IPS-15b (cell line): ENCODE results near the gene CDS2.

Experiments used
- H3K27me3 ChIP-seq: one replicate; pipeline ENCODE4 v1.6.1; 2013; ENCODE audit warnings: low read length; ENCODE audit not compliant: control insufficient read depth, insufficient read depth
- H3K36me3 ChIP-seq: one replicate; pipeline ENCODE4 v1.6.1; 2013; ENCODE audit warnings: low read length; ENCODE audit not compliant: control insufficient read depth, insufficient read depth
- H3K4me1 ChIP-seq: one replicate; pipeline ENCODE4 v1.6.1; 2013; ENCODE audit warnings: mild to moderate bottlenecking, low read length; ENCODE audit not compliant: control insufficient read depth, insufficient read depth
- H3K4me3 ChIP-seq: one replicate; pipeline ENCODE4 v1.5.1; 2013; ENCODE audit warnings: low read depth, low read length
- H3K9ac ChIP-seq: one replicate; pipeline ENCODE4 v1.6.1; 2013; ENCODE audit warnings: low read depth, mild to moderate bottlenecking, low read length
- H3K9me3 ChIP-seq: one replicate; pipeline ENCODE4 v1.6.1; 2013; ENCODE audit warnings: mild to moderate bottlenecking, low read length; ENCODE audit not compliant: control insufficient read depth, insufficient read depth

Gene CDS2

GRCh38 chr20:5143851-5144250 is 17.0 kb downstream of the CDS2 start:
- H3K4me3 ChIP-seq, result no peak overlapping the region
- H3K36me3 ChIP-seq, result no peaks in the 10 kb centered on the region
- H3K9me3 ChIP-seq, result no peaks in the 10 kb centered on the region
- H3K4me1 ChIP-seq, result no peaks in the 10 kb centered on the region
- H3K9ac ChIP-seq, result no peak overlapping the region
- no peaks in the 10 kb centered on the region for H3K27me3 ChIP-seq

DNA sequence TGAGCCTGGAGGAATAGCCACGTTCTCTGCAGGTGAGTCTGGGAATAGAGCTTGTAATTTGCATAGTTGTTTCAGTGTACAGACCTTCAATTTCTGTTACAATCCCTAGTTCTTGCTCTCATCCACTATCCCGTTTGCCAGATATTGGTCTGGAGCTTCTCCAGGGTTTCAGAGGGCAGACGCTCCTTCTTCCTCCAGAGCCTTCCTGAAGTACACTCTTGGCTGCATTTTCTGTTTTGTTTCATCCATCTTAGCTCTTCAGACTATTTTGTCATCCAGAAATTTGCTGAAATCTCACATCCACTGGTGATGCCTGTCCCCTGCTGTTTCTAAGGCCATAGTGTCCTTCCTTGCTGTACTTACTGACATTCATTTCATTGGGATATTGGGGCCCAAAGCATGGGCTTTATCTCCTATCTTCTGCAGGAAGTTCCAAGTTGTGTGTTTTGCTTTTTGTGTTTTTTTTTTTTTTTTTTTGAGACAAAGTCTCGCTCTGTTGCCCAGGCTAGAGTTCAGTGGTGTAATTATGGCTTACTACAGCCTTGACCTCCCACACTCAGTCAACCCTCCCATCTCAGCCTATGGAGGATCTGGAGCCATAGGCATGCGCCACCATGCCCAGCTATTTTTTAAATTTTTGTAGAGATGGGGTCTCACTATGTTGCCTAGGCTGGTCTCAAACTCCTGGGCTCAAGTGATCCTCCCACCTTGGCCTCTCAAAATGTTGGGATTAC is 18.7 kb downstream of the CDS2 start:
- no peak overlapping the region for H3K9ac ChIP-seq
- H3K36me3 ChIP-seq, result no peaks in the 10 kb centered on the region
- no peaks in the 10 kb centered on the region for H3K27me3 ChIP-seq
- H3K4me3 ChIP-seq, result no peak overlapping the region
- H3K4me1 ChIP-seq, result no peaks in the 10 kb centered on the region
- no peaks in the 10 kb centered on the region for H3K9me3 ChIP-seq

DNA sequence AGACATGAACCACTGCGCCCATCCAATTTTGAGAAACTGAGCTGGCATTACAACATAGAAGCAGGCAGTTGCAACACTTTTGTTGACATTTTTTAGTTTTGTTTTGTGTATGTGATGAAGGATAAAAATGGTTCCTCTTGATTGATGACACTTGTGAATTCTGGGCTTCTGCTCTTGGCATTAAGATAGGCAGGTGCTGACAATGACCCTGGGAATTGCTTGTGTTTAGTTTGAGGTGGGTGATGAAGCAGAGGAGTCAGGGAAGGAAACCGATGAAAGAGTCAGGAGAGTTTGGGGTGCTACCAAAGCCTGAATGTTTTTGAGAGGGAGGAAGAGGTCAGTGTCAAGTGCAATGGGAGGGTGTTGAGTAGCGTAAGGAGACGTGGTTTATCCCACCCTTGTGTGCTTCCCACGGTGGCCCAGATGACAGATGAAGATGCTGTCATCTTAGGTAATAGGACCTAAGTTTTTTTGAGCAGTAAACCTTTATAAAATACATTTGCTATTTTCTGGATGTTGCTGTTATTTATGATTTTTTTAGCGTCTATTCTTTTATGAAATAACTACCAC is 19.4 kb downstream of the CDS2 start:
- no peak overlapping the region for H3K9ac ChIP-seq
- no peaks in the 10 kb centered on the region for H3K36me3 ChIP-seq
- H3K4me3 ChIP-seq, result no peak overlapping the region
- no peaks in the 10 kb centered on the region for H3K9me3 ChIP-seq
- H3K27me3 ChIP-seq, result no peaks in the 10 kb centered on the region
- no peaks in the 10 kb centered on the region for H3K4me1 ChIP-seq

- Histone ChIP-seq H3K9ac (no peak overlapping the region), H3K9me3 (no peaks in the 10 kb centered on the region), H3K36me3 (no peaks in the 10 kb centered on the region), H3K4me1 (no peaks in the 10 kb centered on the region), H3K27me3 (no peaks in the 10 kb centered on the region), H3K4me3 (no peak overlapping the region)
These were observed 20.2 kb downstream of the CDS2 start for GRCh38 chr20:5146871-5147592.

GRCh38 chr20:5148581-5148980 is 21.8 kb downstream of the CDS2 start:
- H3K27me3 ChIP-seq, result no peaks in the 10 kb centered on the region
- H3K4me3 ChIP-seq, result no peak overlapping the region
- H3K36me3 ChIP-seq, result no peaks in the 10 kb centered on the region
- H3K9ac ChIP-seq, result no peak overlapping the region
- H3K9me3 ChIP-seq, result no peaks in the 10 kb centered on the region
- H3K4me1 ChIP-seq, result no peaks in the 10 kb centered on the region

GRCh38 chr20:5149892-5150225 is 23.1 kb downstream of the CDS2 start:
- Histone ChIP-seq H3K4me3 (no peak overlapping the region), H3K4me1 (no peaks in the 10 kb centered on the region), H3K9me3 (no peaks in the 10 kb centered on the region), H3K27me3 (no peaks in the 10 kb centered on the region), H3K9ac (no peak overlapping the region), H3K36me3 (no peaks in the 10 kb centered on the region)

GRCh38 chr20:5150226-5151076 is 23.6 kb downstream of the CDS2 start:
- Histone ChIP-seq H3K4me1 (no peaks in the 10 kb centered on the region), H3K4me3 (no peak overlapping the region)

GRCh38 chr20:5153152-5153467 is 26.3 kb downstream of the CDS2 start:
- Histone ChIP-seq H3K4me1 (no peaks in the 10 kb centered on the region), H3K9ac (no peak overlapping the region), H3K4me3 (no peak overlapping the region), H3K27me3 (no peaks in the 10 kb centered on the region), H3K36me3 (no peaks in the 10 kb centered on the region), H3K9me3 (no peaks in the 10 kb centered on the region)

More at GRCh38 chr20:5150226-5151076, 23.6 kb downstream of the CDS2 start:
- H3K27me3 ChIP-seq, result no peaks in the 10 kb centered on the region
- no peaks in the 10 kb centered on the region for H3K9me3 ChIP-seq
- H3K9ac ChIP-seq, result no peak overlapping the region
- no peaks in the 10 kb centered on the region for H3K36me3 ChIP-seq

DNA sequence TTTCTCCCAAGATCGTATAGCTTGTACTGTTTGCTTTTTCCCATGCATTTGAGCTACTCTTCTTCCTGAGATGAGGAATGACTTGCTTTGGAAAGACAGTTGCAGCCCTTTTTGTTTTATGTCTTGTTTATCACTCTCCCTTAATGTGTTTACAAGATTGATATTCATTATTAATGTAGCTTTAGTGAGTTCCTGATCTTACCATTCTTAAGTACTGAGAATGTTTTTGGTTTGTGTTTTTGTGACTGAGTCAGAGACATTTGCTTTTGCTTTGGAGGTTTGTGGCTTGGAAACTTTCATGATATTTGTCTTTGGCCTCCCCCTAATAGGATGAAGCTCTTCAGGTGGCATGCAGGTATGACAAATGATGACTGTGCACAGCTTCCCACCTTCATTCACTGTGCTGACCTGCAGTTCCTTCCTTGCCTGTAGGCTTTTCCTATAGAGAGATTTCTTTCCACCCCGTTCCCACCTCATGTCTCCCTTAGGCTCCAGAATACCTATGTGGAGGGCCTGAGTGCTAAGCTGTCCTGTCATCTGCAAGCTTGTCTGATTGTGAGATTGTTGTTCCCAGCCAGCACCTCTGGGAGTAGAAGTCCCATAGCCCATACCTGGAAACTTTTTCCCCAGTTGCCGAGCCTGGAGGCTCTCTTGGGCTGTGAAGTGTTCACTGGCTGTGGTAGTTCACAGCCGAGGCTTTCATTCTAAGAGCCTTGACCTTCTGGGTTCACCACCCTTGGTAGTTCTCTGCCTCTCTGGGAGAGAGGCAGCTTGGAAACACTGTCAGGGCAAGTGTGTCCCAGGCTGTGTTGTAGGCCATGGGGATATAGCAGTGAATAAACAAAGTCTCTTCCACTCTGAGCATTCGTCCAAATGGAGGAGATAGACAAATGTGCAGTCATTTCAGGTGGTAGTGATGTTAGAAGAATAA is 27.1 kb downstream of the CDS2 start:
- no peaks in the 10 kb centered on the region for H3K27me3 ChIP-seq
- no peaks in the 10 kb centered on the region for H3K4me1 ChIP-seq
- no peak overlapping the region for H3K4me3 ChIP-seq
- no peaks in the 10 kb centered on the region for H3K9me3 ChIP-seq
- H3K9ac ChIP-seq, result no peak overlapping the region
- H3K36me3 ChIP-seq, result no peaks in the 10 kb centered on the region

GRCh38 chr20:5154543-5154925 is 27.7 kb downstream of the CDS2 start:
- Histone ChIP-seq H3K4me3 (no peak overlapping the region), H3K27me3 (no peaks in the 10 kb centered on the region), H3K9me3 (no peaks in the 10 kb centered on the region), H3K36me3 (no peaks in the 10 kb centered on the region), H3K9ac (no peak overlapping the region), H3K4me1 (no peaks in the 10 kb centered on the region)

DNA sequence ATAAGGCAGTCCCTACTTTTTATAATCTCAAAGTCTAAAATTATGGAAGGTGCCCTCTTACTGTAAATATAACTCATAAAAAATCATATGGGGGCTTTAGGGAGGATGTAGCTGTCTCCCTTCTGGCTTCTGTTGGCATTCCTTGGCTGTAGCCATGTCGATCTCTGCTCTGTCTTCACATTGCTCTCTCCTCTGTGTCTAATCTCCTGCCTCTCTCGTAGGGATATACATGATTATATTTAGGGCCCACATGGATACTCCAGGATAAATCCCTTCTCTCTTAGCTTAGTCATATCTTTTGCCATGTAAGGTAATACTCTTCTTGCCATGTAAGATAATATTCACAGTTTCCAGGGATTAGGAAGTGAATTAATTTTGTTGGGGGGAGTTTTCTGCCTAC is 28.6 kb downstream of the CDS2 start:
- Histone ChIP-seq H3K9ac (no peak overlapping the region), H3K4me3 (no peak overlapping the region), H3K36me3 (no peaks in the 10 kb centered on the region), H3K9me3 (no peaks in the 10 kb centered on the region), H3K4me1 (no peaks in the 10 kb centered on the region), H3K27me3 (no peaks in the 10 kb centered on the region)
